Skeletal muscle satellite cell (primary cell): Measurements from ENCODE around the gene SNAP91.
"Not testable (repeated sequence)": the region's sequence is repeated elsewhere in the genome, so short reads cannot be mapped to it uniquely, and the experiment has no call there.

Experiments
- H3K27me3 ChIP-seq: 2 replicates; pipeline ENCODE4 v1.7.0; 2013; ENCODE audit warnings: low read length; ENCODE audit not compliant: control insufficient read depth, insufficient read depth
- H3K36me3 ChIP-seq: 2 replicates; pipeline ENCODE4 v1.7.0; 2013; ENCODE audit warnings: mild to moderate bottlenecking, control low read depth, low read length; ENCODE audit not compliant: insufficient read depth
- H3K4me1 ChIP-seq: 2 replicates; pipeline ENCODE4 v1.7.0; 2013; ENCODE audit warnings: low read length; ENCODE audit not compliant: control insufficient read depth, insufficient read depth
- H3K4me2 ChIP-seq: 2 replicates; pipeline ENCODE4 v1.7.0; 2013; ENCODE audit warnings: mild to moderate bottlenecking, low read length
- H3K4me3 ChIP-seq: 2 replicates; pipeline ENCODE4 v1.7.0; 2013; ENCODE audit warnings: low read length
- H3K9ac ChIP-seq: 2 replicates; pipeline ENCODE4 v1.7.0; 2013; ENCODE audit warnings: mild to moderate bottlenecking, low read depth, low read length, moderate library complexity
- H3K9me3 ChIP-seq: replicated peaks from 2 replicates; pipeline ENCODE4 v1.7.0; 2013; ENCODE audit warnings: mild to moderate bottlenecking, control low read depth, low read length

The SNAP91 gene

GRCh38 chr6:83708546-83708969 lies 343 bp downstream of the SNAP91 start:
- H3K36me3 ChIP-seq = no peaks in the 10 kb centered on the region
- H3K4me2 ChIP-seq = peak overlapping the region; percentile 89
- peak overlapping the region; percentile 69 for H3K4me3 ChIP-seq
- peaks cover 40% of the 10 kb centered on the region for H3K27me3 ChIP-seq
- H3K9me3 ChIP-seq = no peaks in the 10 kb centered on the region
- H3K4me1 ChIP-seq = peaks cover 5% of the 10 kb centered on the region
- H3K9ac ChIP-seq = no peak overlapping the region

DNA sequence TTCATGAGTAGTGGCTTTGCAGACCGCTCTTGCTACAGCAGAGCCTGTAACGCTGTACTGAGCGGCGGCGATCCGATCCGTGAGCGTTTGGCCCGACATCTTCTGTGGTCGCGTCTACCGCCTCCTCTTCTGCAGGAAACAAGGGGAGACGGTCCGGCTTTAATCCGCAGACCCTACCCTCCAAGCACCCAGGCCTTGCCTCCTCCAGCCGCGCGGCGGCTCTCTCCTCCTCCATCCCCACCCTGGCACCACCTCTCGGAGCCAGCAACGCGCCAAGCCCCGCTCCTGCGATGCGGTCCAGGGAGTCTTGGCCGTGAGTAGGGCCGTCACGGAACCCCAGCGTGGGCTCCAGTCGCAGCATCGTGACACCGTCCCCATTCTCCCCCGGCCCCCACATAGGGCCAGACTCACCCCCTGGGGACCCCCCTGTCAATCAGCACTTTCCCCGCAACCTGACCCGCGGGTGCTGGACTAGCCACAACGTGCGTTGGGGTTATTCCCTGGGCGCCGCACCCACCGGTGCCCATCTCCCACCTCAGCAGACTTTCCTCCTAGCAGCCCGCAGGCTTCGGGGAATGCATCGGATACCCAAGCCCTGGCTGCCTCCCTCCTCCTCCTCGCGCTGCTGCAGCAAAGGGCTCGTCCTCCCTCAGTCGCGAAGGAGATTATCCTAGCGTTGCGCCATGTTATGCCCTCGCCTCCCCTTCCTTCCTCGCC lies 914 bp downstream of the SNAP91 start:
- Histone ChIP-seq H3K4me3 (peak overlapping the region; percentile 69), H3K4me2 (peak overlapping the region; percentile 89), H3K9ac (no peak overlapping the region), H3K4me1 (peaks cover 5% of the 10 kb centered on the region), H3K27me3 (peaks cover 40% of the 10 kb centered on the region), H3K9me3 (no peaks in the 10 kb centered on the region), H3K36me3 (no peaks in the 10 kb centered on the region)

DNA sequence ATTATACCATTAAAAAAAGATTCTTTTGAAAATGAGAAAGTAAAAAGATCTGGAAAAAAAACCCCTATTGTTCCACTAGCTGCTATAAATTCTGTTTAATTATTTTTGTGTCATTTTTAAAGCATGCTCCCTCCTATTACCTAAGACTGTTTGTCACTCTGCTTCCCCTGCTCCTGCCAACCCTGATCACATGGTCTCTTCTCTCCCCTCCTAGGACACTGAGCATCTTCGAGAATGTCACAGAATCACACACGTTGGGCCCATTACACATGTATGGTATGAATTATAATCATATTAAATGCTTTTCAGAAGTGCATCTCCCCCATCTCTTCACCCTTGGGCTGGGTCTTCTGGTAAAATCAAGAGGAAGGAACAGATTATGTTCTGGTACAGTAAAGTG lies 6.2 kb downstream of the SNAP91 start:
- Histone ChIP-seq H3K36me3 (no peaks in the 10 kb centered on the region), H3K9ac (no peak overlapping the region)

GRCh38 chr6:83702077-83702476 lies 6.8 kb downstream of the SNAP91 start:
- peaks cover 23% of the 10 kb centered on the region for H3K27me3 ChIP-seq
- H3K9ac ChIP-seq = no peak overlapping the region
- no peak overlapping the region for H3K4me2 ChIP-seq
- no peaks in the 10 kb centered on the region for H3K36me3 ChIP-seq
- no peaks in the 10 kb centered on the region for H3K4me1 ChIP-seq
- H3K9me3 ChIP-seq = no peaks in the 10 kb centered on the region
- H3K4me3 ChIP-seq = no peak overlapping the region

More for the DNA sequence above, 6.2 kb downstream of the SNAP91 start:
- peaks cover 30% of the 10 kb centered on the region for H3K27me3 ChIP-seq
- H3K4me2 ChIP-seq = no peak overlapping the region
- H3K4me3 ChIP-seq = no peak overlapping the region
- H3K9me3 ChIP-seq = no peaks in the 10 kb centered on the region
- peaks cover under 1% of the 10 kb centered on the region for H3K4me1 ChIP-seq

- Histone ChIP-seq H3K4me2 (no peak overlapping the region), H3K9ac (no peak overlapping the region), H3K4me1 (no peaks in the 10 kb centered on the region), H3K27me3 (peaks cover 5% of the 10 kb centered on the region), H3K9me3 (no peaks in the 10 kb centered on the region), H3K36me3 (no peaks in the 10 kb centered on the region), H3K4me3 (no peak overlapping the region)
Measured at GRCh38 chr6:83696674-83697073, 12.2 kb downstream of the SNAP91 start.

DNA sequence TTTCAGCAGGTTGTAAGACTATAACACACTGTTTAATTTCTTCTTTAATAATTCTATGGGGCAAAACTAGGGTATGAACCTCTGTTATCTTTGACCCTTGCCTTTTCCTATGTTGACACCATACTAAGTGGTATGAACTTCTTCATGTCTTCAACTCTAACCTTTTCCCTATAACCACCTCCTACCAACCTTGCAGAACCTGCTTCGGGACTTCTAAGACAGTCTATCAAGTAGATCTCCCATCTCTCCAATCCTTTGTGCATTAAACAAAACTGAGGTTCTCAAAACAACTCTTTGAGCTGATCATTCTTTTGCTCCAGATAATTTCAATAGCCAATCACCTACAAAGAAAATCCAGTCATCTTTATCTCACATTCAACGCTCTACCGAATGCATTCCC lies 23.4 kb downstream of the SNAP91 start:
- Histone ChIP-seq H3K4me3 (no peak overlapping the region), H3K9me3 (no peaks in the 10 kb centered on the region), H3K4me1 (no peaks in the 10 kb centered on the region), H3K27me3 (no peaks in the 10 kb centered on the region), H3K4me2 (no peak overlapping the region), H3K9ac (no peak overlapping the region), H3K36me3 (no peaks in the 10 kb centered on the region)

GRCh38 chr6:83677791-83678190 lies 31.1 kb downstream of the SNAP91 start:
- Histone ChIP-seq H3K4me3 (no peak overlapping the region), H3K4me1 (no peaks in the 10 kb centered on the region), H3K27me3 (peaks cover 3% of the 10 kb centered on the region), H3K9ac (no peak overlapping the region), H3K9me3 (no peaks in the 10 kb centered on the region), H3K36me3 (no peaks in the 10 kb centered on the region), H3K4me2 (no peak overlapping the region)

DNA sequence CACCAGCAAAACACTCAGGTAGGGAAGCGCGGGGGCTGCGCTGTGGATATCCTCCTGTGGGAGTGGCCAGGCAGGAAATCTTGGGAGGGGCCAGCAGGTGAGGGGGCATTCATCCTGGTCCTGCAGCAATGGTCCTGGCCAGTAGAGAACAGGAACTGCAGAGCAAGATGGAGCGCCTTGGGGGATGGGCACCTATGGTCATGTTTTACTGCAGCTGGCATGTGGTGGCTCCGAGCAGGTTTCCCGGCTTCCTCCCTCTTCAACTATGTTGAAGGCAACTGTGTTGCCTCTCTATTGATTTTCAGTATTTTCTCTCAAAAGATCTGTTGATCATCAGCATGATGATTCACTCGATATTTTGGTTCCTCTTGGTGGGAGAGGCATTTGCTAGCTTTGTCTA lies 70.9 kb downstream of the SNAP91 start:
- Histone ChIP-seq H3K4me1 (no peaks in the 10 kb centered on the region), H3K4me2 (no peak overlapping the region), H3K36me3 (no peaks in the 10 kb centered on the region), H3K9ac (no peak overlapping the region), H3K4me3 (no peak overlapping the region), H3K27me3 (no peaks in the 10 kb centered on the region), H3K9me3 (no peaks in the 10 kb centered on the region)

- Histone ChIP-seq H3K4me1 (no peaks in the 10 kb centered on the region), H3K36me3 (no peaks in the 10 kb centered on the region), H3K4me2 (no peak overlapping the region), H3K9ac (no peak overlapping the region), H3K9me3 (no peaks in the 10 kb centered on the region), H3K27me3 (no peaks in the 10 kb centered on the region), H3K4me3 (no peak overlapping the region)
Measured at GRCh38 chr6:83636800-83637199, 72.1 kb downstream of the SNAP91 start.

DNA sequence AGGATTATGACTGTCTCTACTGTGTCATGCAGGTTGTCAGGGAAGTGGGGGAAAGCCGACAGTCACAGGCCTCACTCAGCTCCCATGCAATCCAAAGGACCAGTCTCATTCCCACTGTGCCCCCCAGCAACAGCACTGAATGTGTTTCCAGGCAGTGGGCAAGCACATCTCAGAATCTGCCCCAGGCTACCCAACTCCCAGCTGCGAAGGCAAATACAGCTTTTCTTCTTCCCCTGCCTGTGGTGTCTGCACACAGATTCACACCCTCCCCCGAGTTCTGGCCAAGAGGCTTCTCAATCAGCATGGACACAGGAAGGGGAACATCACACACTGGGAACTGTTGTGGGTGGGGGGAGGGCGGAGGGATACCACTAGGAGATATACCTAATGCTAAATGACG lies 75.3 kb downstream of the SNAP91 start:
- Histone ChIP-seq H3K4me2 (no peak overlapping the region), H3K27me3 (no peaks in the 10 kb centered on the region), H3K9me3 (no peaks in the 10 kb centered on the region), H3K9ac (no peak overlapping the region), H3K36me3 (no peaks in the 10 kb centered on the region), H3K4me3 (no peak overlapping the region), H3K4me1 (no peaks in the 10 kb centered on the region)

DNA sequence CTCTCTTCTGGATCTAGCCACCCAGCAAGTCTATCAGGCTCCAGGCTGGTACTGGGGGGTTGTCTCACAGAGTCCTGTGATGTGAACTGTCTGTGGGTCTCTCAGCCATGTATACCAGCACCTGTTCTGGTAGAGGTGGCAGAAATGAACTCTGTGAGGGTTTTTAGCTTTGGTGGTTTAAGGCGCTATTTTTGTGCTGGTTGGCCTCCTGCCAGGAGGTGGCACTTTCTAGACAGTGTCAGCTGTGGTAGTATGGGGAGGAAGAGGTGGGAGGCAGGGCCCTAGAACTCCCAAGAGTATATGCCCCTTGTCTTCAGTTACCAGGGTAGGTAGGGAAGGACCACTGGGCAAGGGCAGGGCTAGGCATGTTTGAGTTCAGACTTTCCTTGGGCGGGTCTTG lies 75.8 kb downstream of the SNAP91 start:
- no peak overlapping the region for H3K4me2 ChIP-seq
- H3K4me1 ChIP-seq = no peaks in the 10 kb centered on the region
- no peak overlapping the region for H3K9ac ChIP-seq
- H3K4me3 ChIP-seq = no peak overlapping the region
- H3K27me3 ChIP-seq = no peaks in the 10 kb centered on the region
- H3K36me3 ChIP-seq = no peaks in the 10 kb centered on the region
- H3K9me3 ChIP-seq = no peaks in the 10 kb centered on the region

GRCh38 chr6:83629908-83630307 lies 79.0 kb downstream of the SNAP91 start:
- H3K4me1 ChIP-seq, H3K9me3 ChIP-seq, H3K4me2 ChIP-seq, H3K4me3 ChIP-seq, H3K27me3 ChIP-seq, H3K36me3 ChIP-seq, H3K9ac ChIP-seq: not testable (repeated sequence)
